T-cell (primary cell): ENCODE results near the gene MOB4. TPM values are rescaled to one million over a fixed set of nuclear protein-coding genes. Genes with fewer than 3 reads are reported as not detected.

Source experiments
- ATAC-seq, 4 experiments: fragments of 200-7000 bp in 3 of 4; fragments of 150-1000 bp in 1 of 4; cut with Tn5 transposase; replicated peaks in 1 of 4; 1 replicate in 3 of 4; 2 replicates in 1 of 4; pipeline ENCODE4 v1.10.0; 2021; ENCODE audit warnings: moderate library complexity in 3 of 4, mild to moderate bottlenecking in 2 of 4, moderate number of reproducible peaks in 1 of 4
- CTCF ChIA-PET, 2 donors: fragments of 300-600 bp; sonication (Branson Sonifier 250); formaldehyde crosslinking; loops; one replicate each; lab custom pipeline; 2022; ENCODE audit warnings: antibody characterized with exemption in 2 of 2; lab: Charles Lee
- POLR2A ChIA-PET, 2 donors: fragments of 300-600 bp; sonication (Branson Sonifier 250); formaldehyde crosslinking; loops; one replicate each; lab custom pipeline; 2022; ENCODE audit warnings: antibody characterized with exemption in 2 of 2; lab: Charles Lee
- DNase-seq, 35 experiments: peaks; one replicate each; pipeline versions ENCODE4 v3.0.0 to v3.0.0-alpha.2; 2013 to 2023
- H3K27ac ChIP-seq: one replicate; pipeline ENCODE4 v1.5.1; 2013; ENCODE audit warnings: low read length
- H3K27me3 ChIP-seq, 2 experiments: replicated peaks in 1 of 2; 1 replicate in 1 of 2; 2 replicates in 1 of 2; pipeline versions ENCODE4 v1.6.1 to v1.7.0; 2013; ENCODE audit warnings: low read length in 1 of 2, mixed read lengths in 1 of 2; ENCODE audit not compliant: control insufficient read depth in 2 of 2, insufficient read depth in 2 of 2; ENCODE audit errors: extremely low read depth in 1 of 2
- H3K36me3 ChIP-seq, 2 donors: 1 replicate in 1 of 2; 2 replicates in 1 of 2; pipeline versions ENCODE4 v1.6.1 to v1.7.0; 2013; ENCODE audit warnings: low read length in 1 of 2; ENCODE audit not compliant: control insufficient read depth in 2 of 2, insufficient read depth in 1 of 2; ENCODE audit errors: extremely low read depth in 1 of 2
- H3K4me1 ChIP-seq, 2 experiments: 1 replicate in 1 of 2; 2 replicates in 1 of 2; pipeline versions ENCODE4 v1.6.1 to v1.7.0; 2013; ENCODE audit warnings: low read length in 2 of 2, mixed read lengths in 1 of 2; ENCODE audit not compliant: insufficient read depth in 2 of 2, control insufficient read depth in 1 of 2; ENCODE audit errors: extremely low read depth in 1 of 2
- H3K4me3 ChIP-seq, 2 donors: 1 replicate in 1 of 2; 2 replicates in 1 of 2; pipeline versions ENCODE4 v1.5.1 to v1.7.0; 2013; ENCODE audit warnings: mild to moderate bottlenecking in 2 of 2, low read length in 1 of 2, moderate library complexity in 1 of 2; ENCODE audit not compliant: control insufficient read depth in 1 of 2; ENCODE audit errors: extremely low read depth in 1 of 2
- H3K9me3 ChIP-seq: 2 replicates; pipeline ENCODE4 v1.7.0; 2013
- H3K27ac Mint-ChIP-seq, 2 donors: one replicate each; pipeline ENCODE4 v1.8.0; 2020 to 2021; ENCODE audit warnings: mild to moderate bottlenecking in 2 of 2, mixed read lengths in 2 of 2
- H3K27me3 Mint-ChIP-seq, 2 donors: one replicate each; pipeline ENCODE4 v1.8.0; 2021 to 2022; ENCODE audit warnings: mixed read lengths in 2 of 2
- H3K36me3 Mint-ChIP-seq: one replicate; pipeline ENCODE4 v1.8.0; 2021; ENCODE audit warnings: mixed read lengths
- H3K4me1 Mint-ChIP-seq, 3 donors: one replicate each; pipeline ENCODE4 v1.8.0; 2020 to 2022; ENCODE audit warnings: mixed read lengths in 3 of 3, mild to moderate bottlenecking in 1 of 3
- H3K4me3 Mint-ChIP-seq, 3 donors: one replicate each; pipeline ENCODE4 v1.8.0; 2020 to 2022; ENCODE audit warnings: mild to moderate bottlenecking in 3 of 3, mixed read lengths in 3 of 3, moderate library complexity in 3 of 3
- H3K9me3 Mint-ChIP-seq, 3 donors: one replicate each; pipeline ENCODE4 v1.8.0; 2020 to 2022; ENCODE audit warnings: mixed read lengths in 3 of 3
- WGBS: methylation state at CpG from one replicate; pipeline ENCODE4 v1.1.5; 2013; ENCODE audit warnings: missing lambda C conversion rate; ENCODE audit not compliant: insufficient coverage; 5-methylcytosine and 5-hydroxymethylcytosine counted together
- total RNA-seq, 35 experiments: library from RNA in 6 of 35; stranded (reverse) in 6 of 35; fragments of 120-200 nt in 1 of 35; gene quantifications; one replicate each; pipeline versions ENCODE4 v1.2.1 to v1.2.4 and lab custom pipeline; 2013 to 2026

MOB4 gene
- total RNA-seq, 5 donors from 2014 or later (not counting 1 experiment from before 2014, with no cell fraction given) = 16.6 to 20.2 (median 17.7) TPM

DNA sequence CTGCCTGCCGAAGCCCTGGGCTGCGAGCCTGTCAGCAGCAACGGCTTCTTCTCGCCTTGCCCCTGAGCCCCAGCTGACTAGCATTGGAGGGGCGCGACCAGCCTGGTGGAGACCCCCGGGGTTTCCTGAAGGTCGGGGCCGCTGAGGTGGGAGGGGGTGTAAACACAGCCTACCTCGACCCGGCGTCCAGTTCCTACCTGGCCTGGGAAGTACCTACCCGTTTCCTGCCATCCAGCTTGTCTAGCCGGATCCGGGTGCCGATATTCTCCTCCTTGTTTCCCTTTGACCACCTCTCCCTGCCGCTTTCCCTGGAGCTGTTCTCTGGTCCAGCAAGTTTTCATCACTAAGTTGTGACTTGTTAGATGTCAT lies 511 bp downstream of the MOB4 start:
- H3K36me3 Mint-ChIP-seq = peaks cover 10% of the 10 kb centered on the region
- WGBS = 0% methylated on average over 8 of the region's 17 CpGs
- Histone ChIP-seq H3K36me3 (no peaks in the 10 kb centered on the region), H3K27ac (peak overlapping the region; percentile 93), H3K4me1 (peaks cover 10 to 16% of the 10 kb centered on the region in 2 experiments), H3K27me3 (no peaks in the 10 kb centered on the region), H3K9me3 (no peaks in the 10 kb centered on the region), H3K4me3 (peak overlapping the region; percentile 72 to 85)
- H3K4me3 Mint-ChIP-seq = peak overlapping the region; percentile 80 to 98 (median 97)
- ChIA-PET POLR2A (interaction anchor here (0.9 to 2.9 kb wide), 8 partner anchors 14 to 84 kb away, joined by 3 to 36 read pairs (median 5); partner anchors contain the start of genes COQ10B (in 1 of the 2), HSPD1 (in 1 of the 2), HSPE1 (in 1 of the 2) and SF3B1 (in 1 of the 2)), CTCF (interaction anchor here in 1 of 2 donors (0.7 to 1.6 kb wide), 7 partner anchors 9 to 200 kb away, joined by 3 to 4 read pairs (median 3); partner anchors contain the start of genes HSPD1, HSPE1 and SF3B1)
- peak overlapping the region; percentile 95 to 96 for H3K27ac Mint-ChIP-seq
- peak in 3 of 4 experiments; percentile 1 to 8 (median 5) for ATAC-seq
- no peaks in the 10 kb centered on the region for H3K27me3 Mint-ChIP-seq
- peaks cover 50 to 52% (median 51%) of the 10 kb centered on the region in 3 donors for H3K4me1 Mint-ChIP-seq
- peaks cover 0 to 4% (median 0%) of the 10 kb centered on the region in 3 donors for H3K9me3 Mint-ChIP-seq
- peak in 5 of 35 experiments; percentile 0 to 53 (median 4) for DNase-seq

DNA sequence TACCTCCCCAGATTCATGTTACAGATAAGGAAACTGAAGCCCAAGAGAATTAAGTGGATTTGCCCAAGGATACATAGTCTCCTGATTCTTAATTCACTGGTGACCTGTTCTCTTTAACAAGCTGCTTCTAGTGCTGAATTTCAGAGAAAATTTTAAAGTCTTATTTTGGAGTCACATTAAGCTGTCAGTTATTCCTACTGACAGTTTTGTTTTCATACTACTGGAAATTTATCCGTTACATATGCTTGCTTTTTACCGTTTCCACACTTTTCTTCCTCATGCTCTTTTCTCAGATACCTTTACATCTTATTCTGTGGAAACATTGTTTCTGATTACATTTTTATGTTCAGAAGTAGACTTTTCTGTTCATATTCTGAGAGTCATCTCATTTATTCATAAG lies 1.3 kb downstream of the MOB4 start:
- Histone ChIP-seq H3K27ac (peak overlapping the region; percentile 93), H3K4me1 (peaks cover 10 to 16% of the 10 kb centered on the region in 2 experiments), H3K27me3 (no peaks in the 10 kb centered on the region), H3K9me3 (no peaks in the 10 kb centered on the region), H3K4me3 (peak overlapping the region; percentile 72 to 85), H3K36me3 (no peaks in the 10 kb centered on the region)
- DNase-seq (no peak), ATAC-seq (no peak)
- Mint-ChIP-seq H3K27ac (peak overlapping the region in 1 of 2 donors; percentile 58), H3K4me1 (peaks cover 52 to 56% (median 53%) of the 10 kb centered on the region in 3 donors), H3K4me3 (peak overlapping the region; percentile 80 to 98 (median 97)), H3K36me3 (peaks cover 10% of the 10 kb centered on the region), H3K27me3 (no peaks in the 10 kb centered on the region), H3K9me3 (peaks cover 0 to 4% (median 0%) of the 10 kb centered on the region in 3 donors)
- ChIA-PET POLR2A (interaction anchor here in 1 of 2 donors (0.8 to 2.9 kb wide), 4 partner anchors 15 to 82 kb away, joined by 4 to 36 read pairs (median 6); partner anchors contain the start of genes HSPD1, HSPE1 and SF3B1), CTCF (interaction anchor here in 1 of 2 donors (0.9 to 1.6 kb wide), 4 partner anchors 15 to 82 kb away, joined by 3 to 4 read pairs (median 3); partner anchors contain the start of genes HSPD1, HSPE1 and SF3B1)
- WGBS = no CpG with 5 or more reads among the region's 2 CpGs

DNA sequence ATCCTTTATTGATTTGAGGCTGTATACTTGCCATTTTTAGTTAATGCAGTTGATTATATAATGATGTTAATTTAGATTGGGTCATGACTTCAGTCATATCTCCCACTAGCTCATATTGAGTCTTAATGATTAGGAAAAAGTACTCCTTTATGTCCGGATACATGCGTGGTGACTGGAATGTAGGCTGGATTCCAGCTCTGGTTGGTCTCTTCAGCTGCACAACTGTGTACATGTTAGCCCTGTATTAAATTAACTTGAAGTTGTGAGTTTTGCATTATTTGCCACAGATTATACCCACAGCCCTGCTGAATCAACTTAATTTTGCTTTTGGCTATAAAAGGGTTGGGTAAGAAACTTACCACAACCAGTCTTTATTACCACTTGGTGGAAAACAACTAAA lies 22.5 kb downstream of the MOB4 start:
- Mint-ChIP-seq H3K27ac (peak overlapping the region in 1 of 2 donors; percentile 16), H3K36me3 (peaks cover 42% of the 10 kb centered on the region), H3K9me3 (no peaks in the 10 kb centered on the region), H3K4me3 (no peak overlapping the region), H3K27me3 (no peaks in the 10 kb centered on the region), H3K4me1 (peaks cover 36 to 47% (median 40%) of the 10 kb centered on the region in 3 donors)
- Histone ChIP-seq H3K4me3 (no peak overlapping the region), H3K4me1 (peaks cover 4 to 7% of the 10 kb centered on the region in 2 experiments), H3K27ac (no peak overlapping the region), H3K27me3 (no peaks in the 10 kb centered on the region), H3K9me3 (no peaks in the 10 kb centered on the region), H3K36me3 (peaks cover 6 to 59% of the 10 kb centered on the region in 2 donors)
- ChIA-PET CTCF (interaction anchor here in 1 of 2 donors (0.8 kb wide), 1 partner anchor 386 kb away, joined by 3 read pairs; no protein-coding TSS in a partner anchor), POLR2A (no interaction called here)
- DNase-seq (no peak), ATAC-seq (no peak)
- WGBS = 100% methylated on average over 2 of the region's 2 CpGs

GRCh38 chr2:197539734-197540133 lies 23.9 kb downstream of the MOB4 start:
- no peak overlapping the region for H3K4me3 ChIP-seq
- H3K36me3 Mint-ChIP-seq = peaks cover 37% of the 10 kb centered on the region
- H3K27me3 ChIP-seq = no peaks in the 10 kb centered on the region
- H3K27ac Mint-ChIP-seq = peak overlapping the region in 1 of 2 donors; percentile 41
- H3K27ac ChIP-seq = no peak overlapping the region
- ATAC-seq = no peak
- no peaks in the 10 kb centered on the region for H3K9me3 Mint-ChIP-seq
- no CpG with 5 or more reads among the region's 1 CpG for WGBS
- H3K36me3 ChIP-seq = peaks cover 11 to 70% of the 10 kb centered on the region in 2 donors
- POLR2A ChIA-PET = no interaction called here
- no peaks in the 10 kb centered on the region for H3K27me3 Mint-ChIP-seq
- peaks cover 2 to 3% of the 10 kb centered on the region in 2 experiments for H3K4me1 ChIP-seq
- DNase-seq = no peak
- H3K4me3 Mint-ChIP-seq = no peak overlapping the region
- CTCF ChIA-PET = no interaction called here
- peaks cover 25 to 35% (median 28%) of the 10 kb centered on the region in 3 donors for H3K4me1 Mint-ChIP-seq
- H3K9me3 ChIP-seq = no peaks in the 10 kb centered on the region

- no peaks in the 10 kb centered on the region for H3K9me3 Mint-ChIP-seq
- no peaks in the 10 kb centered on the region for H3K27me3 ChIP-seq
- H3K27me3 Mint-ChIP-seq = no peaks in the 10 kb centered on the region
- no peak for DNase-seq
- no peak overlapping the region for H3K27ac Mint-ChIP-seq
- peaks cover 19 to 21% (median 20%) of the 10 kb centered on the region in 3 donors for H3K4me1 Mint-ChIP-seq
- WGBS = no CpG with 5 or more reads among the region's 3 CpGs
- POLR2A ChIA-PET = no interaction called here
- no peaks in the 10 kb centered on the region for H3K9me3 ChIP-seq
- H3K4me3 Mint-ChIP-seq = no peak overlapping the region
- peaks cover 46% of the 10 kb centered on the region for H3K36me3 Mint-ChIP-seq
- no peak overlapping the region for H3K4me3 ChIP-seq
- H3K27ac ChIP-seq = no peak overlapping the region
- peaks cover 18 to 63% of the 10 kb centered on the region in 2 donors for H3K36me3 ChIP-seq
- no peaks in the 10 kb centered on the region for H3K4me1 ChIP-seq
- ATAC-seq = no peak
- CTCF ChIA-PET = no interaction called here
Observed at GRCh38 chr2:197543206-197543605, 27.3 kb downstream of the MOB4 start.

DNA sequence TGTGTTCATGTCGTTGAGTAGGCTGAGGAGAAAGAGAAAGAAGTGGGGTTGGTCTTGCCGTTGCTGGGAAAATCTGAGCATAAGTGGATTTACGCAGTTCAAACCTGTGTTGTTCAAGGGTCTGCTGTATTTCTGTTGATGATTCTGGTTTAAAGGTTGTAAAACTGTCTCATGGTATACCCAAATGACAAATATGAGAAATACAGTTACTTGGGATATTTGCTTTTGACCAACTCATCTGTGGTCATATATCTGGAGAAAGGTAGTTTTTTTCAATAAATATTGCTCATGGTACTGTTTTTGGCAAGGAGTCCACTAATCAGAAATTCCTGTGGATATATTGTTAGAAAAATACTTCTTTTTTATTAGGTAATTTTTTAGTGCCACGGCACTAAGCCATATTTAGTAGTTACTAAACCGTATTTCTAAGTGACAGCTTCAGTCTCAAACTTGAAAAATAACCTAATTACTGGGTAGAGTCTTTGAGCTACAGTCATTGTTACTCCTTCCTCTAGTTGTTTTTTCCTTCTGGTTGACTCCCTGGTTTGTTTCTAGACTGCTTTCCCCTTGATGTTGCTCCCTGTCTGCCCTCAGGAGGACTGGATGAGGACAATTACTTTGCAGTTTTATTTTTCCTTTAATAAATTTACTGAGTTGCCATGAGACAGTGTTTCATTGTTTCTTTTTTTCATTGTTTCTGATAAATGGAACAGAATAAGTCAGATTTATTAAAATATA lies 31.5 kb downstream of the MOB4 start:
- Histone ChIP-seq H3K36me3 (peaks cover 12 to 62% of the 10 kb centered on the region in 2 donors), H3K4me3 (no peak overlapping the region), H3K27me3 (no peaks in the 10 kb centered on the region), H3K27ac (no peak overlapping the region), H3K4me1 (no peaks in the 10 kb centered on the region), H3K9me3 (no peaks in the 10 kb centered on the region)
- Mint-ChIP-seq H3K9me3 (no peaks in the 10 kb centered on the region), H3K4me1 (peaks cover 3 to 6% (median 5%) of the 10 kb centered on the region in 3 donors), H3K27ac (peak overlapping the region; percentile 22 to 72), H3K27me3 (no peaks in the 10 kb centered on the region), H3K4me3 (no peak overlapping the region), H3K36me3 (peaks cover 44% of the 10 kb centered on the region)
- ChIA-PET CTCF (no interaction called here), POLR2A (interaction anchor here in 1 of 2 donors (0.5 kb wide), 1 partner anchor 148 kb away, joined by 3 read pairs; no protein-coding TSS in a partner anchor)
- WGBS = 100% methylated on average over 3 of the region's 5 CpGs
- DNase-seq (no peak), ATAC-seq (no peak)
